GM19351 (cell line): Measurements from ENCODE around the gene GPC3.
"Not testable (repeated sequence)": the region's sequence is repeated elsewhere in the genome, so short reads cannot be mapped to it uniquely, and the experiment has no call there.

ENCODE experiments used
- ATAC-seq: cut with Tn5 transposase; IDR thresholded peaks from one replicate; pipeline ENCODE4 v1.9.1; 2021; ENCODE audit warnings: mild to moderate bottlenecking, moderate library complexity; ENCODE audit not compliant: unreplicated experiment

GPC3 gene

GRCh38 chrX:133621384-133621783 is 364.0 kb downstream of the GPC3 start:
- ATAC-seq: not testable (repeated sequence)

GRCh38 chrX:133611676-133612075 is 373.7 kb downstream of the GPC3 start:
- ATAC-seq: no peak

DNA sequence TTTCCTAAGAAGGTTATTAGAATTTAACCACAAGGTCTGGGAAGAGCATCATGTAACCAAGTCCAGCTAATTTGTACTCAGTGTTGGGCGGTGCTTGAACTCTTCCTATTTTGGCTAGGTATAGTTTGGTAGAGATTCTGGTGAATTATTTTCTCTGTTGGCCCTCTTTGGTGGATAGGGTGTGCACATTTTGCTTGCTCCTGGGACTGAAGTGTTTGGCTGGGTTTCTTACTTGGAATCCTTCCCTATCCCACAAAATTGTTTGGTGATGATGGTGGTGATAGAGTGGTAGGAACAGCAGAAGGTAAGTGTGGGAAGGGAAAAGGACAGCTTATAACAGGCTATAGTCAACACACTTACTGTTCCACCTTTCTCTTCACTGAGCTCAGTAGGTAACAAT is 375.3 kb downstream of the GPC3 start:
- ATAC-seq: no peak

DNA sequence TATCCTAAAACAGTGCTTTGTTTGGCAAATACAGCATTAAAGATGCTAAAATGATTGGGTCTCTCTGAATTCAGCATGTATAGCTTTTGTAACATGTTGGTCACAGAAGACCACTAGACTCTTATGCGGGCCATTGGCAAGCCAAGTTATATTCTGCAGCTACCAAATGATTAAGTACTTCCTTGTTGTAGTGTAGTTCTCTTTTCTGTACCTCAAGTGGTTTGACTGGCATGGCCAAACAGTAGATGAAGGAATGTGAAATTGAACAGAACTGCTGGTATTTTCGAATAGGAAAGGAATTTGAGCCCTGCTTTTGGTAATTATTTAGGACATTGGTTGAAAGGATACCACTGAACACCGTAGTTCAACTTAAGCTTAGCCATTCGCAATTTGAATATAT is 376.2 kb downstream of the GPC3 start:
- ATAC-seq: no peak

DNA sequence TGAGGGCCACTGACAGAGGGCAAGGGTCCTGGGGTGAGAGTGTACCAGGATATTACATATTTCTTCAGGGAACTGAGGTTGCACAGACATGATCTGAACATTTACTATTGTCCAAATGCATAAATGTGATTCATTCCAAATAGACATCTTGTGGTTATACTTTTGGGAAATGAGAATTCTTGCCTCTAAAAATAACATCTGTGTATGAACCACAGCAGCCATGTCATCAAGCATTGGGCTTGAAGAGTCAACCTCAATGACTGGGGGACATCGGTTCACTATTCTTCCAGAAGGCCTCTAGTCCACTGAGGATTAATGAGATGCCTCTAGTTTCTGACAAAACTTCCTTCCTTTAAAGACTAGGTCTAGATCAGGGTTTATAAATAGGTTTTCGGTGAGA is 377.0 kb downstream of the GPC3 start:
- peak; percentile 45 for ATAC-seq

DNA sequence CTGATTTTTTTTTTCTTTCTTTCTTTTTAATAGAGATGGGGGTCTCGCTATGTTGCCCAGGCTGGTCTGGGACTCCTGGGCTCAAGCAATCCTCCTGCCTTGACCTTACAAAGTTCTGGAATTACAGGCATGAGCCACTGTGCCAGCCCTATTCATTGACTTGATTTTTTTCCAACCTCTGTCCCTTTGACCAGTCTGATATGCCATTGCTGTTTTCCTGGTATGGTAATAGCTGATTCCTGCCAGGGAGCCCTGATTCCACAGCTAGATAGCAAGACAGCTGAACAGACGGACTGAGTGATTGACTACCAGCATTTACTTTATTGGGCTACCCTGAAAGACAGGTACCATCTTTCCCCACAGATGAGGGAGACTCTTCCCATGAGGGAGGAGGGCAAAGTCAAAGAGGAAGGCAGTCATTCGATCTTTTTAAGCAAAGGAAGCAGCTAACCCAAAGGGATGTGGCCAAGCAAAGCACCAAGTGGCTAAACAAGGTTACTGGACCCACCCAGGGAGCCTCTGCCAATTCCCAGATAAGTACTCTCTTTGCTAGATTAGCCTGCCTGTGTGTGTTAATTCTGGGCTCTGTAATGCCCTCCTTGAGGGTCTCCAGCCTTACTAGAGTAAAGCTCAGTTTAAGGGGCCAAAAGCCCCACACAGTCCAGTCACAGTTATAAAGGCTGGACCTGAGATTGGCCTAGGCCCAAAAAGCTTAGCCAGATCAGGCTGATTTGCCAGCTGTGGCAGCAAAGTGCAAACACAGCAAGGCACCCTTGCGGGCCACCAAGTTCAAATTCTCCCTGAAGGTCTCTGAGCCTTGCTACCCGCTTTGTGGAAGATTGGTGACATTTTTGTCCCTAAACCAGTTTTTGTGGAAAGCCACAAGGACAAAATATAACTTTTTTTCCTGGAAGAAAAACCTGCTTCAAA is 377.7 kb downstream of the GPC3 start:
- ATAC-seq: no peak

- peak; percentile 66 for ATAC-seq
These were observed 378.4 kb downstream of the GPC3 start for GRCh38 chrX:133606990-133607389.

- no peak for ATAC-seq
These were observed 380.6 kb downstream of the GPC3 start for GRCh38 chrX:133604801-133605200.

- ATAC-seq: no peak
These were observed 382.5 kb downstream of the GPC3 start for GRCh38 chrX:133602881-133603280.

GRCh38 chrX:133601116-133601515 is 384.3 kb downstream of the GPC3 start:
- no peak for ATAC-seq

DNA sequence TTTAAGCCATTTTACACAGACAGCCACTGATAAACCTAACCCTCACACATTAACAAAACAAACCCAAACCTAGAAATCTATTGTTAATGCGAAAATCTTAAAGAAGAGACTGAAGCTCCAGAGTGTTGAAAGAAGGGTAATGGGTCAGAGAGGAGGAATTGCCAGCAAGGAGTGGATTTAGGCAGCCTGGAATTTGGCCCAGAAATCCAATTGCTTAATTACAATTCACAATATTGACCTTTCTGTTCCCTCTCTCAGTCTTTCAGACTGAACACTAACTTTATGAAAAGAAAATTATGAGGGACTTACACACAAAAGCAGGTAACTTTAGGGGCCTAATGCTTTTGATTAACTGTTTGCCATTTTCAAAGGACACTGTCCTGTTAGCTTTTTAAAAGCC is 384.9 kb downstream of the GPC3 start:
- no peak for ATAC-seq

DNA sequence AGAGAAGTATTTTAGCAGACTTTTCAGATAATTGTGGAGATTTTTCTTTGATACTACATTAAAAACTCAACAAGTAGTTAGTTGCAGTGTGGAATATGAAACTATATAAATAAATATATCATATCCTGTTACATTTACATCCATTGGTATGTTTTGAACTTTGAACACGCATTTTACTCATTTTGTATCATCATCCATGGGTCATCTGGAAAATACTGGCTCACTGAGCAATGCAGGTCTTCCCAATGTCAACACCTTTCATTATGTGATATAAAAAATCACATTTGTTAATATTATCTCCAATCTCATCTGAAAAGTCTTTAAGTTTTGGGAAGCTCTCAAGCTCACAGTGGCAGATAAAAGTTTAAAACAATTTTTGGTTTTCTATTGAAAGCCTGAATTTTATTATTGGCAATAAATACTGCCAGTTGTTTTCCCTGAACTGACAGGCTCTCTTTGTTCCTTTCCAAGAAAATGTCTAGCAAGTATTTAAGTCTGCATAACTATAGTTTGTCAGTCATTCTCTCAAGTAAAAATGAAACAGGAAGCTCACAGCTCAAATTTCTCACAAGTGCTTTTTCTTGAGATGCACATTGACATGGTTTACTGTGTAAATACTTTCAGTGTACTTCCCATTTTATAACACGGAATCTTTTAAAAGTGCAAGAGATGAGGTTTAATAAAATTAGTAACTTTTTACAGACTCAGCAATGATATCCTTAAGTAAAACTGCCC is 386.6 kb downstream of the GPC3 start:
- no peak for ATAC-seq

DNA sequence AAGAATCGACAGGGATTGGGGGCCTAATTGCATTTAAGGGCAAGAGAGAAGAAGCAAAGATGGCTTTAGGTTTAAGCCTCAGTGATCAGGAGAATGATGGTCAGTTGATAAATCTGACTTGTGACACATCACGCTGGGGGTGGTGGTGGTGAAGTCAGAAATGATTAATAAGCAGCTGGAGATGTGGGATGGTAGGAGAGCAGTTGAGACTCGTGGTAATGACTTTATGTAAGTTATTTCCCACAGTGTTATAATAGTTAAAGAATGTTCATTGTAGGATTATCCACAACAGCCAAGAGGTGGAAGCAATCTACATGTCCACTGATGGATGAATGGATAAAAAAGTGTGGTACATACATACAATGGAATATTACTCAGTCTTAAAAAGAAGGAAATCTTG is 391.2 kb downstream of the GPC3 start:
- ATAC-seq: no peak

GRCh38 chrX:133593531-133593930 is 391.9 kb downstream of the GPC3 start:
- ATAC-seq: no peak

DNA sequence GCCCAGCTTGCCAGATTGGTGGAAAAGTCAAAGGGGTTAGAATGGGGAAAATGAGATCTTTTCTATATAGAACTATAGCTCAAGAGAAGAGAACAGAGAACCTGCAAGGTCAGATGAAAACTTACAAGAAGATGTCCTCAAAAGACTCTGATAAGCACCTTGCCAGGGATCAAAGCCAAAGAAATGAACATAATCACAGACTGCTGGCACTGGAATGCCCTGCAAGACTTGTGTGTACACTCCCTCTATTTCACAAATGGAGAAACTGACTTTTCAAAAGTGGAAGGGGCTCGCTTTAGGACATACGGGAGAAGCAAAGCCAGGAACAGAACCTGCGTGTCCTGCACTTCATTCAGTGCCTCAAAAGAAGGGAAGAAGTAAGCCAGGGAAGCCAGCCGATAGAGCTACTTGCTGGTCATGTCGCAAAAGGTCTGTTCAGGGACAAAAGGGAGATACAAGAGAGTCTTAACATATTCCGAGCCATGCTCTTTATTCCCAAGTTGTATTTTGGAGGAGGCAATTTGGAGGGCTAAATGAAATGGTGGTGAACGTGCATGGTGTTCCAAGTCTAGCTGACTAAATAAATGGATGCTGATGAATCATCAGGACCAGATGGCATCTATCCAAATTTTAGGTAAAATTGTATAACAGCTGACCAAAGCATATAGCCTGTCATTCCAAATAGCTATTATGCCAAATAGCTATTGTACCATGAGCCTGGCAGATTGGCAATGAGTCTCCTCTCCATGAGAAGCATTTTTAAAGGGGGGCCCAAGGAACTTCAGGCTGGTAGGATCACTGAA is 394.5 kb downstream of the GPC3 start:
- ATAC-seq: no peak

DNA sequence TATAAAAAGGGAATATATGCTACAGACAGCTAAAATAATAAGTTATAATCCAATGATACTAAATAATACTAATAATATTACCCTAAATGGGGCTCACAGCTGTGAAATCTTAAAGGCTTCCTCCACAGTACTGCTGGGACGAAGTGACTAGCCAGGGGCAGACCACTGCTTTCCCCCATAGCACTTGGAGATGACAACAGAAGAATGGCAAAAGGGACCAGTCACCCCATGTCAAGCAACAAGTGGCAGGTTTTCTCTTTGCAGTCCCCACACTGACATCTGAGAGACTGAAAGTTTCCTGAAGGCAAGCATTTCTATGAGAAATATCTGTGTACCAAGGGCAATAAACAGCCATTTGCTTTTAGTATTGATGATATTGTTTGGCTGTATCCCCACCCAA is 396.6 kb downstream of the GPC3 start:
- ATAC-seq: no peak

- no peak for ATAC-seq
These were observed 397.6 kb downstream of the GPC3 start for GRCh38 chrX:133587818-133588217.

GRCh38 chrX:133587071-133587470 is 398.3 kb downstream of the GPC3 start:
- ATAC-seq: no peak

DNA sequence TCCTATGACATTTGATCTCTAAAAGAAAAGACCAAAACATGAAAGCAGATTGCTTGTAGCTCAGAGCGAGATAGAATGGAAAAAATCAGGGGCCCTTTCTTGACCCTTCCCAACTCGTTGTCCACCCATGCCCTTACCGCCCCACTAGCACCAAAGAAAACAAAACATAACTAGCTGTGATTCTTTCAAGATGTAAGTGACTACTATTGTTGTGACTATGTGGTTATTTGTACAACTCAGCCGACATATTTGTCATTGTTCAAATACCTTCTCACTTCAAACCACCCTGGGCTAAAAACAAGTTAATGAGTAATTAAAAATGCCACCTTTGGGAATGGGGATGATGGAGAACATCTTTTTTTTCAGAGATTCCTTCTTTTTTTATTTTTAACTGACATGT is 399.0 kb downstream of the GPC3 start:
- no peak for ATAC-seq

DNA sequence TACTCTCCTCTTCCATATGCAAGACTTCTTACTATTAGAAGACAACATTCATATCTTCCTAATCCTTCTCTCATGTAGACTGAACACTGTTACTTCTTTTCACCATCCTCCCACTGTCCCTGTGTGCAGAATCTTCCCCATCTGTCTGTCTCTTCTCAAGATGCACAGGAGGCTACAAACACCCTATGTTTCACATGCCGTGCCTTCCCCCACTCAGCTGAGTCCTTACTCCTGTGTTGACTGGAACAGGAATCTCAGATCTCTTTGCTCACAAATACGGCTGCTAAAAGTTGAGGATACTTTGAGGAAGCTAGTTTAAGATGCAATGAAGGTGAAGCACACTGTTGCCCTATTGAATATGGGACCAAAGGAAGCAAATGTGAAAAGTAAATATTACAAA is 401.6 kb downstream of the GPC3 start:
- ATAC-seq: no peak

DNA sequence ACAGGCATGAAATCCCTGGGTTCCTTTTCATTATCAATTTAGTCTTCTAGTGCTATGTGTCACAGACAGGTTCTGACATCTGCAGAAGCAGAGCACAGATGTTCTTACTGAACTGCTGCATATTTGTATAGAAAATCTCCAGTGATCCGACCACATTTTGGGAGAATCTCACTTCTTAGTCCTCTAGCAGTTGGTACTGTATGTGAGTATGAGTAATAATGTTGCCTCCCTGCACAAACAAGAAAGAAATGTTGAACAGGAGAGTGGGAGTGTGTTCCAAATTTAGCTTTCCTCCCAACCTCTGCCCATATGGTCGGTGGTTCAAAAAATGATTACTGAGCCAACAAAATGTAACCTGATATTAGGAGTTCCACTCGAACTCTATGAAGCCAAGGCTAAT is 404.8 kb downstream of the GPC3 start:
- no peak for ATAC-seq
